COLO668 (cell line): Measurements from ENCODE around the gene FHIT.
A peak's percentile ranks its signal among the peaks of the same experiment; 100 is the strongest.

Source experiments
- DNase-seq: peaks from one replicate; lab custom pipeline; 2025; ENCODE audit not compliant: unreplicated experiment; lab: John Stamatoyannopoulos, UW

Gene FHIT

DNA sequence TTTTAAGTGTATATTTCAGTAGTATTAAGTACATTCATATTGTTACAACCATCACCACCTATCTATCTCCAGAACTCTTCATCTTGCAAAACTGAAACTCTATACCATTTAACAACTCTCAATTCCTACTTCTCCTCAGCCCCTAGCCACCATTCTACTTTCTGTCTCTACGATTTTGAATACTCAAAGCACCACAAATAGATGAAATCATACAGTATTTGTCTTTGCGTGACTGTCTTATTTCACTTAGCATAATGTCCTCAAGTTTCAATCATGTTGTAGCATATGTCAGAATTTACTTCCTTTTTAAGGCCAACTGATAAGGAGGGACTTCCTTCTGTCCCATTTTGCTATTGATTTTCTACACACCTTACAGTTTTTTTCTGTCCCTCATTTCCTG is 593.3 kb downstream of the FHIT start:
- DNase-seq, result no peak

DNA sequence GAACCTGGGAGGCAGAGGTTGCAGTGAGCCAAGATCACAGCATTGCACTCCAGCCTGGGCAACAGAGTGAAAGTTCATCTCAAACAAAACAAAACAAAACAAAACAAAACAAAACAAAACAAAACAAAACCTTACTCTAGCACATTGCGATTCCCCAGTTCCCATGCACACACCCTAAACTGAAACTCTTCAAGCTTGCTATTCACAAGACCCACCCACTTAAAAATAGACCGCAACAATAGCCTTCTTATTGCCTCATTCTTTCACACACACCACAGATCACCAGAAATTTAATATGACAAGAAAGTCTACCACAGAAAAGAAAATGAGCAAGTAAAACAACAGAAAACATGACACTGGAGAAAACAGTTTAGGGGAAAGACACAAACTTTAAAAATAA is 598.4 kb downstream of the FHIT start:
- no peak for DNase-seq

- no peak for DNase-seq
Observed at GRCh38 chr3:60651799-60652198, 599.5 kb downstream of the FHIT start.

- DNase-seq, result no peak
Observed at GRCh38 chr3:60650171-60650570, 601.1 kb downstream of the FHIT start.

- DNase-seq, result no peak
Observed at GRCh38 chr3:60645801-60646200, 605.5 kb downstream of the FHIT start.

DNA sequence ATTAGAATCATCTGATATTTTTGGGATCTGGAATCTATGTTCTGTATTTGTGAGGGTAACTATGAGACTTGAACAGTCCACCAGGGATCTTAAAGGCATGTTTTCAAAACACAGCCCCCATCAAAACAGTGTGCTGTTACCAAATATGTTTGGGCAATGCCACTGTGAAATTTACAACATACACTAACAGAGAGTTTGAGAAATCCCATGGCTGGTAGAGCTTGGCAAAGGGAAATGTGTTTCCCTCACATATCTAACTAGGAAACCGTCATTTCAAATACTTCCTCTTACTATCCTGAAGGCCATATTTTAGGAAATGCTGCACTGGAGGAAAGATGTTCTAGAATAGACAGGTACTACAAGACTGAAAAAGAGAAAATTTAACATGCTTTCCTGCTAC is 607.4 kb downstream of the FHIT start:
- no peak for DNase-seq

DNA sequence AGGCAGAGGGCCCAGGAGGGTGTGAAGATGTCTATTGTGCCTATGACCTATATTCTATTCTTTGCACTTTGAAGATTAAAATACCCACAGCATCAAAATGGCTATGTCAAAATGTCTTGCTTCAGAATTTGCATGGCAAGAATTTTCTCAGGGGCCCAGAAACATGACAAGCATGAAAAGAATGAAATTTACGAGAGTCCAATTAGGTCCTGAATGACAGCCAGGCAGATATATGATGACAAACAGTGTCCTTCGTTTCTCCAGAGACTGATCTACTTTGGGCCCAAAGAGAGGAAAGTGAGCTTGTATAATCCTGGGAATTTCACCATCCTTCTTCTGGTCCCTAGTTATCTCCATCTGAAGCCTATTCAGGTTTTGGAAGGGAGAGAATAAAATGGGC is 609.9 kb downstream of the FHIT start:
- DNase-seq, result no peak

- DNase-seq, result no peak
Observed at GRCh38 chr3:60636846-60637245, 614.4 kb downstream of the FHIT start.

- no peak for DNase-seq
Observed at GRCh38 chr3:60633644-60634043, 617.6 kb downstream of the FHIT start.

DNA sequence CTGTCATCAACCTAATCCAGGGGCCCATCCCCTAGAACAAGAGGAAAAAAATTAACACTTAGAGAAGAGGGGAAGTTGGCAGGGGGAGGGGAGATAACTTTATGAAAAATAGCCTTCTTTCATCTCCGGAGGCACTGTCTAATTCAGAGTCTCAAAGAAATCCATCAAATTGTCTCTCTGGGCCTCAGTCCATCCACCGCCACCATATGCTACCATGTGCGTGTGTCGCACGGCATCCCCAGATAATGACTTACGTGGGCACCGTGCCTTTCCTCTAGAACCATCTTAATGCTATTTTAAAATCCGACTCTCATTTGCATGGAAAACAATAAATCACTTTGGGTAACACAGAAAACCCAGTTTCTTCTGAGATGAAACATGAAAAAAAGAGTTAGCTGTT is 619.7 kb downstream of the FHIT start:
- DNase-seq, result no peak

- no peak for DNase-seq
Observed at GRCh38 chr3:60630953-60631352, 620.3 kb downstream of the FHIT start.

GRCh38 chr3:60629816-60630215 is 621.4 kb downstream of the FHIT start:
- no peak for DNase-seq

DNA sequence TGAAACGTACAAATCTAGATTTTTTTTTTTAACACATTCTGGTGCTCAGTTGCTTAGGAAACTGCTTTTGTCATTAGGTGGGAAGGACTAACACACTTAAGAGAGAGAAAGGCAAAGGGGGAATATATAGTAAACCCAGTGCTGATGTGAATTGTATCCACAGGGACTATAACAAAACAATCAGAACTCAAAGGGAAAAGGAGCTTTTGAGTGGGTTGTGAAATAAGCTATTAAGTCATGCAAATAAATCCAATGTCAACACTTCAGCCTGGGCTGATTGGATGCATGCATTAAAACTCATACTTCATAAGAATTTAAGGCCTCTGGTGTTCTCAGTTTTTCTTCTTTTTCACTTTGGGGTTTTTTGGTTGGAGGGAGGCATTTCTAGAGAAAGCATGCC is 628.9 kb downstream of the FHIT start:
- no peak for DNase-seq

GRCh38 chr3:60617188-60617587 is 634.1 kb downstream of the FHIT start:
- DNase-seq, result no peak

- DNase-seq, result no peak
Observed at GRCh38 chr3:60613769-60614303, 637.4 kb downstream of the FHIT start.

DNA sequence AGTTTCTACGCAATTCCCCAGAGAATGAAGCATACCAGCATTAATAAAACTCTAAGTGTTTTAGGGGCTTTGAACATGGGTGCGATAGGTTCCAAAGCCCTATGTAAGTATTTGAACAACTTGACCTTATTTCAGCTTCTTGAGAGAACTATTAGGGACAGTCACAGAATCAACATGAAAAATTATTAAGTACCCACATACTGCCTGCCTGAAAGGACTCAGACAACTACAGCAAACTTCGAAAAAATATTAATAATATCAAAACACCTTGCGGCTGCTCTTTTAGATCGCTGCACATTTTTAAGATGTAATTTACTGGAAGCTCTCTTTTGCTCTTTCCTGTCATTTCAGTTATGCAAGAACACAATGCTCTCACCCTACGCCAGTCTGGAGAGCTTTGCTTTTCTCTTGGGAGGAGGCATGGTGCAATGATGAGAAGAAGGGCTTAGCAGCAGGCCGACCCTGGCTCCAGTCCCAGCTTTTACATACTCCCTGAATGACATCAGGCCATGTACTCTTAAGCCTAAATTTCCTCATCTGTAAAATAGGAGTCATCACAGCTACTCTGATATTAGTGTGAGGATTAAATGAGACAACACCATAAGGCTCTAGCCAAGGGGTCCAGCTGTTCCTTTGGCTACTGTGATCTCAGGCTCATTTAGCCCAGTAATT is 640.7 kb downstream of the FHIT start:
- no peak for DNase-seq

GRCh38 chr3:60609446-60609845 is 641.8 kb downstream of the FHIT start:
- no peak for DNase-seq

DNA sequence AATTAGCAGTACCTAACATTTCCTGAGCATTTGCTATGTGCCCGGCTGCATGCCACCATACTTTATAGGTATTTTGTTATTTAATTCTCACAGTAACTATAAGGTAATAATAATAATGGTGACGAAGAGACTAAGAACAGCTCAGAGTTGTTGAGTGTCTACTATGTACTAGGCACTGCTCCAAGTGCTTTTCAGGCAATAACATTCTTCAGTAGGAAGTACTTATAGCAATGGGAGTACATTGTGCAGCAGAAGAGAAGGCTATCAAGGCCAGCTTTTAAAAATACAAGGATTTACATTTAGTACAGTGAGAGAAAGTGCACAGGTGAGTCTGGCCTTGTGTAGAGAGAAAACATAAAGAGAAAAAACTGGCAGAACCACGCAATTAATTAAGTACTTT is 647.4 kb downstream of the FHIT start:
- no peak for DNase-seq

- DNase-seq, result no peak
Observed at GRCh38 chr3:60600848-60601247, 650.4 kb downstream of the FHIT start.

DNA sequence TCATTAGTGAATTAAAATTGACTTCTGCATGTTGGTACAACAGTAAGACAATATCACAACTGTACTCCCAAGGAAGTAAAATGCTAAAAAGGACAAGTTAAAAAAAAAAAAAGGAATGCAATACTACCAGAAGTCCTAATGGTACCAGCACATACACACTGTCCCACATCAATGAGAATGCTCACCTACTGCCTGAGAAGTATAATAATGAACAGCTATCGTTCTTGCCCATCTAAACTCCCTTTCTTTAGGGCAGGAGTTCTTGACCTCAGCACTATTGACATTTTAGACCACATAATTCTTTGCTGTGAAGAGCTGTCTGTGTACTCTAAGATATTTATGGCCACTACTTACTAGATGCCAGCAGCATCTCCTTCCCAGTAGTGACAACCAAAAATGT is 651.7 kb downstream of the FHIT start:
- no peak for DNase-seq

DNA sequence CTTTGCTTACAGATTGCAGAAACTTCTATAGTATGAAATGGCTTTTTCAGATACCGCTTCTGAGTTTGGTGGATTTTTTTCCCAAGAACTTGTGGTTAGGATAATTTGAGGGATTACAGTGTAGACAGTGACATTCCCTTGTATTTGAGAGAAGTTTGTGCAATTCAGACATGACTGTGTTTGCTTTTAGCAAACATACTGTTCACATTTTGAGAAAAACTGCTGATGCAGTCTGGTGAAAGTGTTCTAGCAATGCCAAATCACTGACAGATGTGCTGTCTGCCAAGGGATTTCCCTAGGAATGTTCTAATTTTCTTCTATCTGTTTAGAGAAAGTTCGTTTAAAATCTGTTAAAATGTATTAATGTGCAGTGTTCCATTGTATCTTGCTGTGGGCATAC is 652.6 kb downstream of the FHIT start:
- DNase-seq, result no peak

GRCh38 chr3:60594025-60594424 is 657.2 kb downstream of the FHIT start:
- peak; percentile 20 for DNase-seq

DNA sequence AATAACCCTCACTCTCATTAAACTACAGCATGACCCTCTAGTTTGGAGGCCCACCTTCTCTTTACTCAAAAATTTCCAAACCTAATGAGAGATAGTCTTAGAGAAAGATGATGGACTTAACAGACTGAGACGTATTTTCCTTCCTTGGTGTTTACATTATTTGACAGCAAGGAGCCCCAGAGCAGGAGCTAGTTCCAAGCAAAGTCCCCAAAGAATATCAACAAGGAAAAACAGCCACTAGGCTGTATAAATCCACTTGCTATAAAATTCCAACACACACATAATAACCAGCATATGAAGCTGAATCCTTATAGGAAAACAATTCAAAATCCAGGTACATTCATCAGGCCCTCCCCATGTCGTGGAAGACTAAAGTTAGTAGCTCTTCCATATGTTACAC is 660.0 kb downstream of the FHIT start:
- DNase-seq, result no peak
